Gastrocnemius medialis (tissue), 4 donors: ENCODE measurements around the gene FRAS1.

Experiments
- CTCF ChIP-seq, 5 experiments: fragments of 450-650 bp in 3 of 5; fragments of 200-600 bp in 2 of 5; sonication (generic) in 2 of 5; IDR thresholded peaks in 4 of 5; conservative IDR thresholded peaks in 1 of 5; 1 replicate in 4 of 5; 2 replicates in 1 of 5; pipeline ENCODE4 v1.5.1; 2016 to 2019; ENCODE audit warnings: antibody characterized with exemption in 5 of 5, mild to moderate bottlenecking in 3 of 5, moderate library complexity in 3 of 5
- POLR2A ChIP-seq, 2 donors: fragments of 450-650 bp; IDR thresholded peaks; one replicate each; pipeline ENCODE4 v1.6.1; 2017; ENCODE audit warnings: antibody characterized with exemption in 2 of 2, mild to moderate bottlenecking in 2 of 2, moderate library complexity in 2 of 2

GRCh38 chr4:78145008-78145407 is 87.9 kb downstream of the FRAS1 start:
- TF ChIP-seq CTCF (IDR thresholded peaks at IDR 0.05 in 4 of 5, conservative IDR thresholded peaks at IDR 0.05 in 1 of 5) (no peak), POLR2A (IDR thresholded peaks at IDR 0.05) (no peak)
